DMS153 treated with DMSO at 0.1 percent for 48 hours (cell line): Measurements from ENCODE around the gene ZNF862.
"Not testable (repeated sequence)": the region's sequence is repeated elsewhere in the genome, so short reads cannot be mapped to it uniquely, and the experiment has no call there.

Source experiments
- DNase-seq: peaks from one replicate; lab custom pipeline; 2025; ENCODE audit not compliant: unreplicated experiment; lab: John Stamatoyannopoulos, UW

Gene ZNF862

GRCh38 chr7:149824301-149824741 is 13.9 kb upstream of the ZNF862 start:
- no peak for DNase-seq

GRCh38 chr7:149824748-149825566 is 13.2 kb upstream of the ZNF862 start:
- DNase-seq: no peak

- no peak for DNase-seq
These were observed 12.4 kb upstream of the ZNF862 start for GRCh38 chr7:149825567-149826343.

GRCh38 chr7:149826344-149827088 is 11.7 kb upstream of the ZNF862 start:
- DNase-seq: no peak

GRCh38 chr7:149827089-149827981 is 10.8 kb upstream of the ZNF862 start:
- no peak for DNase-seq

GRCh38 chr7:149828357-149829309 is 9.5 kb upstream of the ZNF862 start:
- DNase-seq: no peak

GRCh38 chr7:149830527-149830926 is 7.6 kb upstream of the ZNF862 start:
- not testable (repeated sequence) for DNase-seq

GRCh38 chr7:149830997-149831740 is 7.0 kb upstream of the ZNF862 start:
- no peak for DNase-seq

GRCh38 chr7:149831741-149832219 is 6.4 kb upstream of the ZNF862 start:
- no peak for DNase-seq

GRCh38 chr7:149832332-149833041 is 5.7 kb upstream of the ZNF862 start:
- no peak for DNase-seq

- no peak for DNase-seq
These were observed 4.6 kb upstream of the ZNF862 start for GRCh38 chr7:149833495-149834130.

- DNase-seq: no peak
These were observed 3.6 kb upstream of the ZNF862 start for GRCh38 chr7:149834601-149835000.

GRCh38 chr7:149836434-149836833 is 1.7 kb upstream of the ZNF862 start:
- no peak for DNase-seq

GRCh38 chr7:149837564-149838223 is 481 bp upstream of the ZNF862 start:
- DNase-seq: no peak

- no peak for DNase-seq
These were observed 825 bp downstream of the ZNF862 start for GRCh38 chr7:149838992-149839408.

- DNase-seq: no peak
These were observed 1.8 kb downstream of the ZNF862 start for GRCh38 chr7:149839933-149840332.

- DNase-seq: no peak
These were observed 5.4 kb downstream of the ZNF862 start for GRCh38 chr7:149843566-149843965.
